SK-N-SH (cell line): ENCODE data around the gene COL20A1. TPM values are rescaled to one million over a fixed set of nuclear protein-coding genes. Genes with fewer than 3 reads are reported as not detected.
"Not testable (repeated sequence)": the region's sequence is repeated elsewhere in the genome, so short reads cannot be mapped to it uniquely, and the experiment has no call there.

ENCODE experiments used
- CTCF ChIA-PET: fragments of 300-600, 350-600 bp; formaldehyde crosslinking; extraction: SDS; loops from one replicate; lab custom pipeline; 2021; lab: Yijun Ruan, JAX
- POLR2A ChIA-PET: fragments of 350-600 bp; sonication (Branson Sonifier 250); formaldehyde crosslinking; extraction: SDS; loops from one replicate; lab custom pipeline; 2020; ENCODE audit warnings: antibody characterized with exemption, inconsistent platforms; lab: Yijun Ruan, JAX
- DNase-seq: peaks from one replicate; pipeline ENCODE4 v3.0.0; 2012
- H2AFZ ChIP-seq: fragments of 200-600 bp; sonication (generic); 2 replicates; pipeline ENCODE4 v1.8.1; 2016; ENCODE audit warnings: antibody characterized with exemption, mild to moderate bottlenecking, low read depth
- H3F3A ChIP-seq: fragments of 200-600 bp; sonication (generic); replicated peaks from 2 replicates; pipeline ENCODE3; 2016; ENCODE audit warnings: antibody characterized with exemption, mild to moderate bottlenecking; ENCODE audit not compliant: insufficient read depth
- H3K27ac ChIP-seq, 2 experiments: fragments of 200-500 bp in 1 of 2; fragments of 200-600 bp in 1 of 2; sonication (Bioruptor generic) in 1 of 2; sonication (generic), shearing (Covaris generic) in 1 of 2; 2 replicates each; pipeline versions ENCODE4 v1.5.1 to v1.6.1; 2014 to 2016; ENCODE audit warnings: low read depth in 2 of 2, inconsistent platforms in 1 of 2, low read length in 1 of 2, mild to moderate bottlenecking in 1 of 2, mixed read lengths in 1 of 2
- H3K27me3 ChIP-seq: fragments of 200-600 bp; sonication (generic), shearing (Covaris generic); 2 replicates; pipeline ENCODE4 v1.6.1; 2016; ENCODE audit warnings: mixed run types; ENCODE audit not compliant: insufficient read depth
- H3K36me3 ChIP-seq, 2 experiments: fragments of 200-500 bp in 1 of 2; fragments of 200-600 bp in 1 of 2; sonication (Bioruptor generic) in 1 of 2; sonication (generic) in 1 of 2; replicated peaks in 1 of 2; 2 replicates each; pipeline versions ENCODE3 to v1.5.1; 2014 to 2016; ENCODE audit warnings: low read length in 1 of 2, mild to moderate bottlenecking in 1 of 2; ENCODE audit not compliant: insufficient read depth in 2 of 2, control insufficient read depth in 1 of 2
- H3K4me1 ChIP-seq, 2 experiments: fragments of 200-500 bp in 1 of 2; fragments of 200-600 bp in 1 of 2; sonication (Bioruptor generic) in 1 of 2; sonication (generic), shearing (Covaris generic) in 1 of 2; 2 replicates each; pipeline versions ENCODE4 v1.5.1 to v1.6.1; 2014 to 2016; ENCODE audit warnings: low read depth in 1 of 2, low read length in 1 of 2, mixed run types in 1 of 2; ENCODE audit not compliant: insufficient read depth in 2 of 2, control insufficient read depth in 1 of 2
- H3K4me2 ChIP-seq: fragments of 200-600 bp; sonication (generic), shearing (Covaris generic); 2 replicates; pipeline ENCODE4 v1.6.1; 2017; ENCODE audit warnings: mixed run types
- H3K4me3 ChIP-seq, 2 experiments: fragments of 200-500 bp in 1 of 2; fragments of 200-600 bp in 1 of 2; sonication (Bioruptor generic) in 1 of 2; sonication (generic), shearing (Covaris generic) in 1 of 2; 2 replicates each; pipeline versions ENCODE4 v1.5.1 to v1.8.1; 2014 to 2016; ENCODE audit warnings: low read depth in 2 of 2, inconsistent platforms in 1 of 2, low read length in 1 of 2, mild to moderate bottlenecking in 1 of 2, mixed read lengths in 1 of 2, moderate library complexity in 1 of 2
- H3K79me2 ChIP-seq: fragments of 200-600 bp; sonication (generic); 2 replicates; pipeline ENCODE4 v1.8.1; 2017; ENCODE audit warnings: mild to moderate bottlenecking; ENCODE audit not compliant: insufficient read depth
- H3K9ac ChIP-seq: fragments of 200-600 bp; sonication (generic); 2 replicates; pipeline ENCODE4 v1.6.1; 2017; ENCODE audit warnings: mixed run types
- H3K9me2 ChIP-seq: fragments of 200-600 bp; sonication (generic); 2 replicates; pipeline ENCODE4 v1.6.1; 2017; ENCODE audit warnings: mixed run types
- H3K9me3 ChIP-seq: fragments of 200-600 bp; sonication (generic); 2 replicates; pipeline ENCODE4 v1.6.1; 2017; ENCODE audit warnings: mixed run types, mild to moderate bottlenecking, moderate library complexity
- H4K20me1 ChIP-seq: fragments of 200-600 bp; sonication (generic); 2 replicates; pipeline ENCODE4 v1.6.1; 2017; ENCODE audit warnings: mild to moderate bottlenecking, mixed run types; ENCODE audit not compliant: insufficient read depth
- FOXM1 ChIP-seq: IDR thresholded peaks from 2 replicates; pipeline ENCODE4 v1.4.0; 2012; ENCODE audit warnings: low read depth, mild to moderate bottlenecking
- GATA2 ChIP-seq: sonication (generic); formaldehyde crosslinking; IDR thresholded peaks from 2 replicates; pipeline ENCODE4 v1.5.0; 2020; ENCODE audit warnings: mild to moderate bottlenecking, missing genetic modification reagents
- NFIC ChIP-seq: IDR thresholded peaks from 2 replicates; pipeline ENCODE4 v1.4.0; 2012; ENCODE audit warnings: borderline replicate concordance
- PBX3 ChIP-seq: IDR thresholded peaks from 2 replicates; pipeline ENCODE4; 2012
- RAD21 ChIP-seq: IDR thresholded peaks from 2 replicates; pipeline ENCODE4 v1.6.1; 2012; ENCODE audit warnings: mild to moderate bottlenecking, low read length
- REST ChIP-seq: IDR thresholded peaks from 2 replicates; pipeline ENCODE4 v1.6.1; 2012; ENCODE audit warnings: mild to moderate bottlenecking, low read depth, low read length, moderate library complexity
- SIN3A ChIP-seq: IDR thresholded peaks from 2 replicates; pipeline ENCODE4 v1.6.1; 2012; ENCODE audit warnings: low read depth, mild to moderate bottlenecking, low read length, moderate library complexity, borderline replicate concordance
- SMC3 ChIP-seq: IDR thresholded peaks from 2 replicates; pipeline ENCODE4 v1.6.1; 2012; ENCODE audit warnings: low read depth, low read length, improper control_type of control experiment
- WGBS: methylation state at CpG from one replicate; pipeline ENCODE4 v1.1.6; 2017; ENCODE audit warnings: low lambda C conversion rate; 5-methylcytosine and 5-hydroxymethylcytosine counted together
- polyA plus RNA-seq, 3 experiments: library from polyadenylated mRNA; depleted of rRNA; stranded (reverse); fragments of >200 nt; gene quantifications; 2 replicates each; pipeline ENCODE4 v1.2.3, GENCODE V29; 2012
- TF ChIP-seq, protein P1 (sequence below): fragments of 200-600 bp; sonication (generic); IDR thresholded peaks from 2 replicates; pipeline ENCODE4 v1.6.1; 2017; ENCODE audit warnings: antibody characterized with exemption, mild to moderate bottlenecking, moderate library complexity

COL20A1 gene
- polyA plus RNA-seq, 1 of the 3 experiments (the other 2 are of a cell fraction): not detected

- 38% methylated on average over 7 of the region's 14 CpGs for WGBS
- H3K4me1 ChIP-seq, DNase-seq, H3K27ac ChIP-seq, H3F3A ChIP-seq, H3K9ac ChIP-seq, H3K36me3 ChIP-seq, H3K4me2 ChIP-seq, H3K9me3 ChIP-seq, H3K79me2 ChIP-seq, H4K20me1 ChIP-seq, POLR2A ChIA-PET, H3K4me3 ChIP-seq, H2AFZ ChIP-seq, H3K9me2 ChIP-seq: not testable (repeated sequence)
- CTCF ChIA-PET: interaction anchor here (0.6 to 5.8 kb wide), 4 partner anchors 21 to 59 kb away, joined by 3 to 74 read pairs (median 6); no protein-coding TSS in a partner anchor
- TF ChIP-seq RAD21 (peak; percentile 22; the same call in 1 of the 2 replicates), SMC3 (0 out of 2 replicates have a peak, but pooled peaks have one; percentile 5)
- TF ChIP-seq, protein P1, sequence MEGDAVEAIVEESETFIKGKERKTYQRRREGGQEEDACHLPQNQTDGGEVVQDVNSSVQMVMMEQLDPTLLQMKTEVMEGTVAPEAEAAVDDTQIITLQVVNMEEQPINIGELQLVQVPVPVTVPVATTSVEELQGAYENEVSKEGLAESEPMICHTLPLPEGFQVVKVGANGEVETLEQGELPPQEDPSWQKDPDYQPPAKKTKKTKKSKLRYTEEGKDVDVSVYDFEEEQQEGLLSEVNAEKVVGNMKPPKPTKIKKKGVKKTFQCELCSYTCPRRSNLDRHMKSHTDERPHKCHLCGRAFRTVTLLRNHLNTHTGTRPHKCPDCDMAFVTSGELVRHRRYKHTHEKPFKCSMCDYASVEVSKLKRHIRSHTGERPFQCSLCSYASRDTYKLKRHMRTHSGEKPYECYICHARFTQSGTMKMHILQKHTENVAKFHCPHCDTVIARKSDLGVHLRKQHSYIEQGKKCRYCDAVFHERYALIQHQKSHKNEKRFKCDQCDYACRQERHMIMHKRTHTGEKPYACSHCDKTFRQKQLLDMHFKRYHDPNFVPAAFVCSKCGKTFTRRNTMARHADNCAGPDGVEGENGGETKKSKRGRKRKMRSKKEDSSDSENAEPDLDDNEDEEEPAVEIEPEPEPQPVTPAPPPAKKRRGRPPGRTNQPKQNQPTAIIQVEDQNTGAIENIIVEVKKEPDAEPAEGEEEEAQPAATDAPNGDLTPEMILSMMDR: peak; percentile 7; the same call in 1 of the 2 replicates
- H3K27me3 ChIP-seq: peaks cover 33% of the 10 kb centered on the region
Measured at GRCh38 chr20:63251350-63251749, 41.6 kb upstream of the COL20A1 start.

- no peak for DNase-seq
- no peak overlapping the region for H3K4me2 ChIP-seq
- no peaks in the 10 kb centered on the region for H3K9me2 ChIP-seq
- peaks cover 33% of the 10 kb centered on the region for H3K27me3 ChIP-seq
- H3K4me1 ChIP-seq: no peaks in the 10 kb centered on the region; a peak in 1 of 4 replicates
- H3K36me3 ChIP-seq: no peaks in the 10 kb centered on the region
- no peak overlapping the region for H3K4me3 ChIP-seq
- H3F3A ChIP-seq: no peaks in the 10 kb centered on the region
- H3K9ac ChIP-seq: no peak overlapping the region
- no peaks in the 10 kb centered on the region for H3K9me3 ChIP-seq
- WGBS: 46% methylated on average over 6 of the region's 8 CpGs
- no peak overlapping the region for H2AFZ ChIP-seq
- H3K27ac ChIP-seq: no peak overlapping the region
- H4K20me1 ChIP-seq: no peaks in the 10 kb centered on the region
- no peak for TF ChIP-seq SMC3
- no peak for TF ChIP-seq PBX3
- TF ChIP-seq, protein P1: no peak
- no peak for TF ChIP-seq NFIC
- TF ChIP-seq FOXM1: no peak
- TF ChIP-seq GATA2 (CRISPR knock-in tag): no peak
- no peak for TF ChIP-seq SIN3A
- no peak for TF ChIP-seq REST
- TF ChIP-seq, all 33 proteins: peak for 0
- ChIA-PET POLR2A (no interaction called here), CTCF (interaction anchor here (1.2 to 5.8 kb wide), 4 partner anchors 22 to 69 kb away, joined by 3 to 74 read pairs (median 6); no protein-coding TSS in a partner anchor)
- H3K79me2 ChIP-seq: no peaks in the 10 kb centered on the region
Measured at GRCh38 chr20:63252284-63252711, 40.7 kb upstream of the COL20A1 start.
